Right atrium auricular region (tissue), 2 donors: Measurements from ENCODE around the gene TCFL5. TPM values are rescaled to one million over a fixed set of nuclear protein-coding genes. Genes with fewer than 3 reads are reported as not detected.

Source experiments
- DNase-seq: peaks from one replicate; pipeline ENCODE4 v3.0.0-alpha.2; 2019; ENCODE audit warnings: low spot score
- H3K27ac ChIP-seq, 2 donors: fragments of 200-600 bp; sonication (generic); 1 replicate in 1 of 2; 2 replicates in 1 of 2; pipeline ENCODE4 v1.5.1; 2016 to 2019
- H3K27me3 ChIP-seq, 2 donors: fragments of 200-600 bp; sonication (generic); one replicate each; pipeline versions ENCODE4 v1.5.1 to v1.6.0; 2017 to 2019
- H3K36me3 ChIP-seq: fragments of 200-600 bp; sonication (generic); one replicate; pipeline ENCODE4 v1.5.1; 2016
- H3K4me1 ChIP-seq, 2 donors: fragments of 200-600 bp; sonication (generic); one replicate each; pipeline versions ENCODE4 v1.5.1 to v1.6.0; 2017 to 2019
- H3K4me3 ChIP-seq, 2 donors: fragments of 200-600 bp; sonication (generic); 1 replicate in 1 of 2; 2 replicates in 1 of 2; pipeline ENCODE4 v1.5.1; 2017 to 2019; ENCODE audit warnings: mild to moderate bottlenecking in 1 of 2, moderate library complexity in 1 of 2
- H3K9me3 ChIP-seq, 2 donors: fragments of 200-600 bp; sonication (generic); one replicate each; pipeline ENCODE4 v1.5.1; 2019
- CTCF ChIP-seq, 2 donors: fragments of 200-600 bp; sonication (generic); IDR thresholded peaks; one replicate each; pipeline ENCODE4 v1.5.1; 2019; ENCODE audit warnings: antibody characterized with exemption in 2 of 2
- total RNA-seq, 2 donors: library from RNA; depleted of rRNA; stranded (reverse); fragments of >200 nt; gene quantifications; one replicate each; pipeline ENCODE4 v1.1.0, GENCODE V29; 2016

Gene TCFL5
- total RNA-seq: 1 to 10 TPM; 4.8 to 6.4 TPM

DNA sequence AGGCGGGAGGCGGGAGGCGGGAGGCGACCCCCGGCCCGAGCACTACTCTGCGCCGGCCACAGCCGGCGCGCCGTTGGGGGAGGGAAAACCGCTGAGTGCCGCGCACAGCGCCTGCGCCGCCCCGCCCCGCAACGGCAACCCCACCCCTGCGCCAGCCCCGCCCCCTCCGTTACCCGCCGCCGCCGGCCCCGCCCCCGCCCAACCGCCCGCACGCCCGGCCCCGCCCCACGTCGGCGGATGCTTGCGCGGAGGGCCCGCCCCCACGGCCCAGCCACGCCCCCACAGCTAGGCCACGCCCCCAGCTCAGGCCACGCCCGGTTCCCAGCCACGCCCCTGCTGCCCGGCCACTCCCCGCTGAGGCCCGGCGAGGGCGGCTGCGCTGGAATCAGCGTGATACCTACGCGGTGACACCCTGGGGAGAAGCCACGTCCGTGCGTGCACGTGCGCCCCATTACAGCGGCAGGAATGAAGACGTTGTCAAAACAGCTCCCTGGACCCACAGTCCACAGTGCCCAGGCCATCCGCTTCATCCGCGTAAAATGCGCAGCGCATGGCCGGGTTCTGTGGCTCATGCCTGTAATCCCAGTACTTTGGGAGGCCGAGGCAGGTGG, at the start of gene TCFL5:
Gene TCFL5, minus strand, starts transcription at position 97 of the 611 bp plus-strand sequence. CDS start 152 bp downstream, outside the sequence.
- peak within 1 kb of the TSS; percentile 35 to 69 for H3K27ac ChIP-seq
- DNase-seq: peak; percentile 88
- no peaks in the 10 kb centered on the region for H3K27me3 ChIP-seq
- no peaks in the 10 kb centered on the region for H3K9me3 ChIP-seq
- peaks cover 0 to 12% of the 10 kb centered on the region in 2 donors for H3K4me1 ChIP-seq
- peaks cover 5% of the 10 kb centered on the region for H3K36me3 ChIP-seq
- peak within 1 kb of the TSS; percentile 35 to 46 for H3K4me3 ChIP-seq
- no peak for TF ChIP-seq CTCF (IDR thresholded peaks at IDR 0.05)

- TF ChIP-seq CTCF (IDR thresholded peaks at IDR 0.05): no peak
- no peak for DNase-seq
- H3K27me3 ChIP-seq: no peaks in the 10 kb centered on the region
- no peak overlapping the region for H3K4me3 ChIP-seq
- H3K4me1 ChIP-seq: peaks cover 0 to 39% of the 10 kb centered on the region in 2 donors
- H3K9me3 ChIP-seq: no peaks in the 10 kb centered on the region
- H3K36me3 ChIP-seq: peaks cover 77% of the 10 kb centered on the region
- H3K27ac ChIP-seq: no peak overlapping the region
Measured at GRCh38 chr20:62910777-62911497, 49.3 kb upstream of the TCFL5 start.

DNA sequence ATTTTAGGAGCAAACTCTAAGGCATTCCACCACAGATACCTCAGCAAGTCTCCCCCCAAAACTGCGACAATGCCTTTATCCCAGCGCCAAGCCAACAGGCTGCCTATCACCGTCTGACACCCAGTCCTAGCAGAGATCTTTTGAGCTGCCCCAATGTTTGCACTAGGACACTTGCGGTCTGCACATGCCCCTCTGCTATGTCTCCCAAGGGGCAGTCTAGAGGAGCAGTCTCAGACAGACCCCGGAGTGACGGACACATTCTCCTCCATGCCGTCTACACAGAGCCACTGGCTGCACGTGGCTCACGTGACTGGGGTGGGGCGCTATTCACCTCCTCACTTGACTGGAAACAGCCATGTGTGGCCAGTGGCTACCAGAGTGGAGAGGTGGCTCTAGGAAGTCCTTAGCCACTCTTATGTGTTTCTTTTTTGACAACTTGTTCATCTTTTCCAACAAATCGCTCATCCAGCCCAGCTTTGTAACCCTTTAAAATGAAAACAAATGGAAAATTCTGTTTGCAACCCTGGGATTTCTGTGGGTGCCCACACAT, 48.7 kb upstream of the TCFL5 start:
- no peak for TF ChIP-seq CTCF (IDR thresholded peaks at IDR 0.05)
- no peak overlapping the region for H3K4me3 ChIP-seq
- no peaks in the 10 kb centered on the region for H3K27me3 ChIP-seq
- no peak for DNase-seq
- H3K9me3 ChIP-seq: no peaks in the 10 kb centered on the region
- no peak overlapping the region for H3K27ac ChIP-seq
- H3K36me3 ChIP-seq: peaks cover 83% of the 10 kb centered on the region
- H3K4me1 ChIP-seq: peaks cover 0 to 38% of the 10 kb centered on the region in 2 donors

- Histone ChIP-seq H3K4me1 (peaks cover 0 to 27% of the 10 kb centered on the region in 2 donors), H3K27me3 (no peaks in the 10 kb centered on the region), H3K27ac (no peak overlapping the region), H3K9me3 (no peaks in the 10 kb centered on the region), H3K4me3 (no peak overlapping the region), H3K36me3 (peaks cover 94% of the 10 kb centered on the region)
- no peak for DNase-seq
- TF ChIP-seq CTCF (IDR thresholded peaks at IDR 0.05): no peak
Measured at GRCh38 chr20:62908971-62909791, 47.6 kb upstream of the TCFL5 start.

DNA sequence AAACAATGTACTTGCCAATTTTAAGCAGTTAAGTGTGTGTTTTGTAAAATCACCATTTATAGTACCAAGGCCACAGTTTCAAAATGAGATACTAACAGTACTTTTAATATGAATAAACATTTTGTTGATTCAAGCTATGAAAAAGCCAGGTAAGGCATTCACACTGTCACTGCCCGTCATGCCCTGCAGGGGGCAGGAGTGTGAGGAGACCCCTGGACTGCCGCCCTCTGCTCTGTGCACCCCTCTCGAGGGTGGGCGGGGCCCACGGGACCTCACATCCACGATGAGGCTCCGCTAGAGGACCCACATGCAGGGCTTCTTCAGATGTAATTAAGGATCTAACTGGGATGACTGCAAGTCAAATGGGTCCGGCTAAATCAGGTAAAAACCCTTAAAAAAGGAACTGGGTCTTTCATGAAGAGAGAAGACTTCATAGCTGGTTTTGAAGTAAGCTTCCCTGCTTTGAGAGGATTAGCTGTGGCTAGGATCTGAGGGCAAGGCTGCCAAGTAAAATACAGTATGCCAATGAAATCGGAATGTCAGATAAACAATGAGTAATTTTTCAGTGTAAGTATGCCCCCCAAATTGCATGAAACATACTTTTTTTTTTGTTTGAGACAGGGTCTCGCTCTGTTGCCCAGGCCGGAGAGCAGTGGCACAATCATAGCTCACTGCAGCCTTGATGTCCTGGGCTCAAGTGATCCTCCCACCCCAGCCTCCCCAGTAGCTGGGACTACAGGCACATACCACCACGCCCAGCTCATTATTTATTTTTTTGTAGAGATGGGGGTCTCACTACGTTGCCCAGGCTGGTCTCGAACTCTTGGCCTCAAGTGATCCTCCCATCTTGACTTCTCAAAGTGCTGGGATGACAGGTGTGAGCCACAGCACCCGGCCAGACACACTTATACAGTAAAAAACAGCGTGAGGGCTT, 46.0 kb upstream of the TCFL5 start:
- Histone ChIP-seq H3K4me1 (peaks cover 0 to 12% of the 10 kb centered on the region in 2 donors), H3K9me3 (no peaks in the 10 kb centered on the region), H3K27me3 (no peaks in the 10 kb centered on the region), H3K4me3 (no peak overlapping the region), H3K27ac (no peak overlapping the region), H3K36me3 (peaks cover 100% of the 10 kb centered on the region)
- no peak for DNase-seq
- peak; percentile 22 to 38 for TF ChIP-seq CTCF (IDR thresholded peaks at IDR 0.05)
